PC-3 (cell line): ENCODE measurements around the gene LHX5.

Experiments
- CTCF ChIP-seq: fragments of 300-600 bp; sonication (generic); conservative IDR thresholded peaks from 2 replicates; pipeline ENCODE4 v1.5.1; 2017; ENCODE audit warnings: antibody characterized with exemption, low read depth, mild to moderate bottlenecking, low read length
- EZH2 ChIP-seq: fragments of 300-600 bp; sonication (generic); IDR thresholded peaks from one replicate; pipeline ENCODE4 v1.6.1; 2017; ENCODE audit warnings: antibody characterized with exemption, mild to moderate bottlenecking, low read length; ENCODE audit not compliant: unreplicated experiment
- EZH2phosphoT487 ChIP-seq: fragments of 300-600 bp; sonication (generic); IDR thresholded peaks from 2 replicates; pipeline ENCODE4 v1.6.1; 2018; ENCODE audit warnings: mild to moderate bottlenecking, antibody characterized with exemption, low read length, borderline replicate concordance

DNA sequence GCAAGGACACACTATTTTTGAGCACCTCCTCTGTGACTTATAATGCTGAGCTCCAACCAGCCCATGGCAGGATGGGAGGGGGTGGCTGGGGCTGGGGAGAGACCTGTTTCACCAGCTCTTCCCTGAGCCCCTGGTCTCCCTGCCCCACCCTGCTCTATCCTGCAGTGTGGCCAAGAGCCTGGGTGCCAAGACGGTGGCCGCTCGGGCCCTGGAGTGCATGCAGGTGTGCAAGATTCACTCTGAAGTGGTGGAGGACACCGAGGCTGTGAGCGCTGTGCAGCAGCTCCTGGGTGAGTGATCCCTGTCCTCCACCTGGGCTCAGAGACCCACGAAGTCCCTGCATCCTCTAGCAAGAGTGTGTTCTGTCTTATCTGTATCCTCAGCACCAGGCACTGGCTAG, 35.1 kb downstream of the LHX5 start:
- TF ChIP-seq CTCF, result no peak
- no peak for TF ChIP-seq EZH2
- no peak for TF ChIP-seq EZH2phosphoT487
